HG03039 (cell line): ENCODE results near the gene S100A16.
"Not testable (repeated sequence)": the region's sequence is repeated elsewhere in the genome, so short reads cannot be mapped to it uniquely, and the experiment has no call there.

Experiments
- ATAC-seq: cut with Tn5 transposase; IDR thresholded peaks from one replicate; pipeline ENCODE4 v1.9.1; 2021; ENCODE audit warnings: mild to moderate bottlenecking, moderate library complexity; ENCODE audit not compliant: unreplicated experiment

Gene S100A16

GRCh38 chr1:153588033-153588432 lies 24.9 kb downstream of the S100A16 start:
- not testable (repeated sequence) for ATAC-seq

- ATAC-seq: no peak
Observed at GRCh38 chr1:153587314-153587713, 25.6 kb downstream of the S100A16 start.

- ATAC-seq: no peak
Observed at GRCh38 chr1:153586347-153586746, 26.6 kb downstream of the S100A16 start.

DNA sequence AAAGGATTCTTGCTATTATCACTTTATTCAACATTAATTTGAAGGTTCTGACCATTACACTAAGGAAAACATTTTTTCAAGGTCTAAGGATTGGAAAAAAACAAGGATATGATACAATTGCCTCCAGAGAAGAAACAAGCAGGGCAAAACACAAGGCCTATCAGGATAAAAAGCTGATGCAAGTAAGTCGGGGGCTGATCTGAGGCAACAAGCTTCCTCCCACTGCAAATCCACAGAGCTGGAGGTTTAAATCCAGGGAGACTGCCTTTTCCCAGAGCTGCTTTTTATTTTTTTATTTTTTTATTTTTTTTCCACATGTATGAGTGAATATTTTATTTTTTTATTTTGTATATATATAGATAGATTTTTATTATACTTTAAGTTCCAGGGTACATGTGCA lies 27.9 kb downstream of the S100A16 start:
- ATAC-seq: no peak

DNA sequence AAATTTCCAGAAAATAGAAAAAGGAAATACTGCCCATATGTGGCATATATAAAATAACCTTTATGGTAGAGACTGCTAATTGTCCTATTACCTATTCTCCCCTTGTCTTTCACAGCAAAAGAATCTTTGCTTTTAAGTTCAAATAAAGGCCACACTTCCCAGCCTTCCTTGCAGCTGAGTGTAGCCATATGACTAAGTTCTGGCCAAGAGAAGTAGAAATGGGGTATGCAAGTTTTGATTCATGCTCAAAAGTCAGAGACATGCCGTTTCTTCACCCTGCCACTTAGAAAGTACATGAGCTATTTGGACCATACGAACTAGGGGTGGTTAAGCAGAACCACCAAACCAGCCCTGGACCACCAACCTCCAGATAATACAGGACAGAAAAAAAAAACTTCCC lies 29.0 kb downstream of the S100A16 start:
- ATAC-seq: no peak

DNA sequence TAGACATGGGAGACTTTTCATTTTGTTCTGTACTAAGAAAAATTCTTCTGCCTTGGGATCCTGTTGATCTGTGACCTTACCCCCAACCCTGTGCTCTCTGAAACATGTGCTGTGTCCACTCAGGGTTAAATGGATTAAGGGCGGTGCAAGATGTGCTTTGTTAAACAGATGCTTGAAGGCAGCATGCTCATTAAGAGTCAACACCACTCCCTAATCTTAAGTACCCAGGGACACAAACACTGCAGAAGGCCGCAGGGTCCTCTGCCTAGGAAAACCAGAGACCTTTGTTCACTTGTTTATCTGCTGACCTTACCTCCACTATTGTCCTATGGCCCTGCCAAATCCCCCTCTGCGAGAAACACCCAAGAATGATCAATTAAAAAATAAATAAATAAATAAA lies 29.4 kb downstream of the S100A16 start:
- not testable (repeated sequence) for ATAC-seq

DNA sequence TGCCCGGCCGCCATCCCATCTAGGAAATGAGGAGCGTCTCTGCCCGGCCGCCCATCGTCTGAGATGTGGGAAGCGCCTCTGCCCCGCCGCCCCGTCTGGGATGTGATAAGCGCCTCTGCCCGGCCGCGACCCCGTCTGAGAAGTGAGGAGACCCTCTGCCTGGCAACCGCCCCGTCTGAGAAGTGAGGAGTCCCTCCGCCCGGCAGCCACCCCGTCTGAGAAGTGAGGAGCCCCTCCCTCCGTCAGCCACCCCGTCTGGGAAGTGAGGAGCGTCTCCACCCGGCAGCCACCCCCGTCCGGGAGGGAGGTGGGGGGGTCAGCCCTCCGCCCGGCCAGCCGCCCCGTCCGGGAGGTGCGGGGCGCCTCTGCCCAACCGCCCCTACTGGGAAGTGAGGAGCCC lies 30.1 kb downstream of the S100A16 start:
- ATAC-seq: not testable (repeated sequence)

GRCh38 chr1:153578936-153579335 lies 34.0 kb downstream of the S100A16 start:
- ATAC-seq: no peak

DNA sequence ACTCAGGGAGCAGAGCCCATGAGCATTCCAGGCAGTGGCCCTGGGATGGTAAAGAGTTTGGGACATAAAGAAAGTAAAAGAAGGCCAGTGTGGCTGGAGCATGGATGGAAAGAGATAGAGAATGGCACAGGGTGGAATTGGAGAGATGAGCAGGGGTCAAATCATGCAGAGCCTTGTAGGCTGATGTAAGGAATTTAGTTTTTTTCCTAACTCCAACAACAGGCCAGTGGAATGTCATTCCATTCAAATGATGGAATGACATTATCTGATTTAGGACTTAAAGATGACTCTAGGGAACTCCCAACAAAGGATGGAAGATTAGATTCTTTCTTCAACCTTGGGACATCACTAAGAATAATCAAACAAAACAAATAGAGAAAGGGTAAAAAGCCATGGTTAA lies 34.4 kb downstream of the S100A16 start:
- ATAC-seq: no peak

DNA sequence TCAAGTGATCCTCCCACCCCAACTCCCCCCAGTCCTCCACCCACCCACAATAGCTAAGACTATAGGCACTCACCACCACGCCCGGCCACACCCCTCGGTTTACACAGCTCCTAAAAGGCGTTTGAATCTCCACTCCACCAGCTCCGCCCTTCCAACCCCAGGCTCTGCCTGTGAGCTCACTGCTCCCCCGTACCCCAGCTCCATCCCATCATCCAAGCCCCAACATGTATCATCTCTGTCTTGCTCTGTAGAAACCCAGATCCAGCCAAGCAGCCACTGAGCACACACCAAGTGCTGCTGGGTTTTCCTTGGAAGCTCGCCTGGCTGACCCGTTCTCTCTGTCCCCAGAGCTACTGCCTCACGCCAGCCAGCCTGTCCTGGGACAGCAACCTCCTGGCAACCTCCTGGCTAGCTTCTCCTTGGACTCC lies 35.3 kb downstream of the S100A16 start:
- no peak for ATAC-seq

GRCh38 chr1:153577138-153577537 lies 35.8 kb downstream of the S100A16 start:
- no peak for ATAC-seq

GRCh38 chr1:153575497-153575896 lies 37.4 kb downstream of the S100A16 start:
- not testable (repeated sequence) for ATAC-seq

GRCh38 chr1:153575081-153575491 lies 37.9 kb downstream of the S100A16 start:
- ATAC-seq: not testable (repeated sequence)

GRCh38 chr1:153573351-153573750 lies 39.6 kb downstream of the S100A16 start:
- ATAC-seq: no peak

- ATAC-seq: peak; percentile 69
Observed at GRCh38 chr1:153572569-153573015, 40.3 kb downstream of the S100A16 start.

DNA sequence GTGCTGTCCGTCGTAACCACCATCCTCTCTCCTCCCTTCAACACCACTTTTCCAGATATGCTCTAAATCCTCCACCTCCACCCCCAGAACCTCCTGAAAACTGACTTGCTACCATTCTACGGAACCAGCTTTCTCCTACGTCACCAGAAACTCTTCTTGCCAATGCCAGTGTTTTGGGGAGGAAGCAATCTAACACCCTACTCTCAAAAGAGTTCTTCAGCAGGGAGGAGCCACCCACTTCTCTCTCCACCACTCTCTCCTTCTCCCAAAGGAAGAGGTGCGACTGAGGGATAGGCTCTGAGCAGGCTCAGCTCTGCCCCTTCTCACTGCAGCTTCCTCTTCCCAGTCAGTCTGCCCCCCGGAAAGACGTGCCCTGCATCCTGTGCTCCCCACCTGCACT lies 41.2 kb downstream of the S100A16 start:
- no peak for ATAC-seq

DNA sequence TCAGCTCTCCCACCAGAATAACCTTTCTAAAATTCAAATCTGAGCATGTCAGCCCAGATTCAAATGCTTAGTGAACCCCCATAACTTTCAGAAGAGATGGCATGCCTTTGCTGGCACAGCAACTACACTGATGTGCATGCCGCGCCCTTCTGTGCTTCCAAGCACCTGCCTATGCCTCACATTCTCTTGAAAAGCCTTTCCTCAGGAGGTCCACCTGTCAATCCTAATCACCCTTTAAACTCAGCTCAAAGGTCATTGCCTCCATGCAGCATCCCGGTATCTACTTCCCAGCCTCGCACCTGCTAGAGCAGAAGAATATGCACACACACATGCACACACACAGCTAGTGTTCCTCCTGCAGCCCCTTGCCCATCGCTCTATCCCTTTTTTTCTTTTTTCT lies 42.1 kb downstream of the S100A16 start:
- ATAC-seq: no peak

GRCh38 chr1:153569465-153569864 lies 43.5 kb downstream of the S100A16 start:
- no peak for ATAC-seq

- no peak for ATAC-seq
Observed at GRCh38 chr1:153568367-153569099, 44.4 kb downstream of the S100A16 start.

GRCh38 chr1:153567621-153568366 lies 45.1 kb downstream of the S100A16 start:
- no peak for ATAC-seq

DNA sequence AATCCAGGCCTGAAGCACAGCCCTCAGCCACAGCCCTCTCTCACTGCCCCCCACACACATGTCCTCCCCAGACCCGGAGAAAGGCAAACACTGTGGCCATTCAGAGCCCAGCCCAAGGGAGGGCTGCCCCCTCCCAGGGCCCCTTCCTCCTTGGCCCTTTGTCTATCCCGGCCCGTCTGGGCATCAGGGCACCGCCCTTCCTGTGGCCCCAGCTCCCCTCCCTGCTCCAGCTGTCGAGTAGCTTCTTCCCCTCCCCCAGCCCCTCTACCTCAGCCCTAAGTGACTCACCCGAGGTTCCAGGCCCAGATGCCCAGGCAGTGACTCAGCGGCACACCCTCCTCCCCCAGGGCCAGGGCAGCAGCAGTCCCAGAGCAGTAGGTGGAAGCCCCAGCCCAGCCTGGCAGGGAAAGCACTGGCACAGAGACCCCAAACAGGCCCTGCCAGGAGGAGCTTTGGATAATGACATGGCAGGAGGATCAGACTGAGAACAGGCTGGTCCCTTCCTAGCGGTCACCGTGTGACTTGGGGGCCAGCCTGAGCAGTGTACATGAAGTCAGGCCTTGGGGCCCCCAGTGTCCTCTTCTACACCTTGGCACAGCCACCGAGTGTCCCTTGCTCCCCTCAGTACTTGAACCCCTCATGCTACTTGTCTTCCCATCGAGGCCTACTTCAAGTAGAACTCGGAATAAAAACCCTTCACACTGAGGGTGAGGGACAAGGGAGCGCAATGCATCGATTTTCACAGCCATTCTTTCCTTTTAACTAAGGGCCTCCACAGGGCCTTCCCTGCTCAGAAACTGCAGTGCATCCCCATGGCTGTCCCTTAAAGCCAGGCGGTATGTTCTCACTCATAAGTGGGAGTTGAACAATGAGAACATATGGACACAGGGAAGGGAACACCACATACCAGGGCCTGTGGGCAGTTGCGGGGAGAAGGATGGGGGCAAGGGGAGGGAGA lies 46.2 kb downstream of the S100A16 start:
- peak; percentile 29 for ATAC-seq
